GM18907 (cell line): ENCODE measurements around the gene MGAT2.
"Not testable (repeated sequence)": the region's sequence is repeated elsewhere in the genome, so short reads cannot be mapped to it uniquely, and the experiment has no call there.

ENCODE experiments used
- ATAC-seq: cut with Tn5 transposase; IDR thresholded peaks from one replicate; pipeline ENCODE4 v1.9.1; 2021; ENCODE audit warnings: mild to moderate bottlenecking, moderate library complexity; ENCODE audit not compliant: unreplicated experiment

The MGAT2 gene

GRCh38 chr14:49620182-49621113 is at the start of gene MGAT2, which contains the start of gene RPL36AL:
Gene MGAT2 (plus strand): TSS chr14:49620799. CDS start chr14:49621269, 470 bp downstream.
Gene RPL36AL (minus strand): TSS chr14:49620626. CDS start chr14:49619104, 1,522 bp downstream.
- ATAC-seq: peak; percentile 95

- no peak for ATAC-seq
Observed at GRCh38 chr14:49574038-49574437, 46.6 kb upstream of the MGAT2 start.

GRCh38 chr14:49578141-49578540 is 42.5 kb upstream of the MGAT2 start:
- no peak for ATAC-seq

GRCh38 chr14:49579841-49580240 is 40.8 kb upstream of the MGAT2 start:
- ATAC-seq: no peak

GRCh38 chr14:49581209-49582112 is 39.1 kb upstream of the MGAT2 start:
- ATAC-seq: no peak

- ATAC-seq: no peak
Observed at GRCh38 chr14:49582113-49582977, 38.3 kb upstream of the MGAT2 start.

- ATAC-seq: no peak
Observed at GRCh38 chr14:49583629-49584028, 37.0 kb upstream of the MGAT2 start.

GRCh38 chr14:49584058-49584457 is 36.5 kb upstream of the MGAT2 start:
- ATAC-seq: no peak

GRCh38 chr14:49584981-49585640 is 35.5 kb upstream of the MGAT2 start:
- ATAC-seq: not testable (repeated sequence)

- peak; percentile 91 for ATAC-seq
Observed at GRCh38 chr14:49585803-49586672, 34.6 kb upstream of the MGAT2 start, which contains the start of gene RPS29. Gene RPS29 (minus strand): TSS chr14:49586380. CDS start chr14:49586346, 34 bp downstream.

GRCh38 chr14:49586673-49587460 is 33.7 kb upstream of the MGAT2 start:
- ATAC-seq: peak; percentile 44

GRCh38 chr14:49589387-49589786 is 31.2 kb upstream of the MGAT2 start:
- ATAC-seq: no peak

- ATAC-seq: no peak
Observed at GRCh38 chr14:49593016-49593415, 27.6 kb upstream of the MGAT2 start.

- ATAC-seq: no peak
Observed at GRCh38 chr14:49594347-49595091, 26.1 kb upstream of the MGAT2 start.

GRCh38 chr14:49598189-49598484 is 22.5 kb upstream of the MGAT2 start:
- peak; percentile 1 for ATAC-seq

GRCh38 chr14:49598485-49599300 is 21.9 kb upstream of the MGAT2 start, which contains the start of gene LRR1:
Gene LRR1 (plus strand): TSS chr14:49598940. CDS start chr14:49599021, 81 bp downstream.
- ATAC-seq: peak; percentile 57

GRCh38 chr14:49607583-49607982 is 13.0 kb upstream of the MGAT2 start:
- ATAC-seq: no peak
